ENCODE data around the gene MATR3. TPM values are rescaled to one million over a fixed set of nuclear protein-coding genes. Genes with fewer than 3 reads are reported as not detected.

Gene MATR3
- total RNA-seq, 6 experiments from 2014 or later: 43.5 to 73.8 (median 65.3) TPM

DNA sequence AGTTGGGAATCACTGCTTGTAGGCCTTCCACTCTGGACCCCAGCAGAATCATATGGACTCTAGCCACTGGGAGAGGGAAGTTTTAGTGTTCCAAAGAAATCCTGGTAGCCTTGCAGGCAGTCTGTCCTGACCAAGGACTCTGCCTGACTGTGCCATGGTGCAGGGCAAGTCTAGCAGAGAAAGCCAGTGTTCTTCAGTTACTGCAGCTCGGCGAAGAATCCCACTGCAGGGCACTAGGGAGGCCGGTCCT, 20.3 kb upstream of the MATR3 start:
- TF ChIP-seq, protein P1, sequence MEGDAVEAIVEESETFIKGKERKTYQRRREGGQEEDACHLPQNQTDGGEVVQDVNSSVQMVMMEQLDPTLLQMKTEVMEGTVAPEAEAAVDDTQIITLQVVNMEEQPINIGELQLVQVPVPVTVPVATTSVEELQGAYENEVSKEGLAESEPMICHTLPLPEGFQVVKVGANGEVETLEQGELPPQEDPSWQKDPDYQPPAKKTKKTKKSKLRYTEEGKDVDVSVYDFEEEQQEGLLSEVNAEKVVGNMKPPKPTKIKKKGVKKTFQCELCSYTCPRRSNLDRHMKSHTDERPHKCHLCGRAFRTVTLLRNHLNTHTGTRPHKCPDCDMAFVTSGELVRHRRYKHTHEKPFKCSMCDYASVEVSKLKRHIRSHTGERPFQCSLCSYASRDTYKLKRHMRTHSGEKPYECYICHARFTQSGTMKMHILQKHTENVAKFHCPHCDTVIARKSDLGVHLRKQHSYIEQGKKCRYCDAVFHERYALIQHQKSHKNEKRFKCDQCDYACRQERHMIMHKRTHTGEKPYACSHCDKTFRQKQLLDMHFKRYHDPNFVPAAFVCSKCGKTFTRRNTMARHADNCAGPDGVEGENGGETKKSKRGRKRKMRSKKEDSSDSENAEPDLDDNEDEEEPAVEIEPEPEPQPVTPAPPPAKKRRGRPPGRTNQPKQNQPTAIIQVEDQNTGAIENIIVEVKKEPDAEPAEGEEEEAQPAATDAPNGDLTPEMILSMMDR (IDR thresholded peaks at IDR 0.05): no peak
- no peak for TF ChIP-seq POLR2A (IDR thresholded peaks at IDR 0.05)
- no CpG with 5 or more reads among the region's 3 CpGs for WGBS (ENCODE audit: insufficient coverage, low coverage, low lambda C conversion rate, missing lambda C conversion rate)
- no peak for ATAC-seq

DNA sequence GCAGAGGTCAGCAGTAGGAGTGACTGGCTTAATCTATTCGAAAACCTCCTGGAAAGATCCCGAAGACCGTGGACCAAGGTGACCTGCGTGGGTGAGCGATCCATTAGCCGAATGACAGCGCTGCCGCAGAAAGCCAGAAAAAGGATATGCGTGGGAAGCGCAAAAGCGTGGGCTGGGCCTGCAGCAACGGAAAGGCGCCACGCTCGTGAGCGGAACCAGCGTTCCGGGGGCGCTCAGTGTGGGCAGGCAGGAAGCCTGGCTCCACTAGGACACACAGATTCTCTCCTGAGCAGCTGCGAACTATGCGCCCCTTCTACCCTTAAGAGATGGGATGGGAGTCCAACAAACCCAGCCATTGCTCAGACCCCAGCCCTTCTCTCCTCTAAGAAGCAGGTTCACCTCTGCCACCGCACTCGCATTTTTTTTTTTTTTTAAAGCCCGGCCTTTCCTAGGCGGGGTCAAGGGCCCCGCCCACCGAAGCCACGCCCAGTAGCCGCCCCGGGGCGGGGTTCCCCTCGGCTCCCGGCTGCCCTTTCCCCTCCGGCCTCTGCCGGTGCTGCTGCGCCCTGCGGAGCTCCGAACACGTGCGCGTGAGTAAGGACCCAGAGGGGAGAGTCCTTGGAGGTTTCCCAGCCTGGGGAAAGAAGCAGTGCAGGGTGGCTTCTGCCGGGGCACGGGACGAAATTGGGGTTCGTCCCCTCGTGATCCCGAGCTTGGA, 19.8 kb upstream of the MATR3 start:
- Histone ChIP-seq H3K9me3 (no peaks in the 10 kb centered on the region), H3K4me1 (peaks cover 0 to 28% (median 7%) of the 10 kb centered on the region in 4 donors), H3K27me3 (no peaks in the 10 kb centered on the region), H3K36me3 (peaks cover 0 to 5% (median 2%) of the 10 kb centered on the region in 4 donors), H3K4me3 (peak overlapping the region; percentile 55 to 61 (median 57)), H3K27ac (peak overlapping the region; percentile 76 to 87 (median 85))
- intact Hi-C loops (cut with DNase I): no loop called here
- ATAC-seq (peak; percentile 96 to 99 (median 98)), DNase-seq (peak; percentile 93 to 95 (median 94))
- TF ChIP-seq, protein P1 (IDR thresholded peaks at IDR 0.05): peak in 2 of 4 donors; percentile 28 to 33
- TF ChIP-seq POLR2A (IDR thresholded peaks at IDR 0.05): peak; percentile 58
- under 1% methylated on average over 17 of the region's 47 CpGs for WGBS (ENCODE audit: insufficient coverage, low coverage, low lambda C conversion rate, missing lambda C conversion rate)

More for the DNA sequence above, 20.3 kb upstream of the MATR3 start:
- Histone ChIP-seq H3K4me1 (peaks cover 0 to 28% (median 7%) of the 10 kb centered on the region in 4 donors), H3K9me3 (no peaks in the 10 kb centered on the region), H3K4me3 (peak overlapping the region; percentile 55 to 61 (median 57)), H3K27ac (peak overlapping the region; percentile 76 to 87 (median 85)), H3K36me3 (peaks cover 0 to under 1% (median under 1%) of the 10 kb centered on the region in 4 donors), H3K27me3 (no peaks in the 10 kb centered on the region)
- no peak for DNase-seq
- intact Hi-C loops (cut with DNase I): no loop called here

- no peaks in the 10 kb centered on the region for H3K27me3 ChIP-seq
- H3K36me3 ChIP-seq: peaks cover 0 to 18% (median 2%) of the 10 kb centered on the region in 4 donors
- no peak overlapping the region for H3K4me3 ChIP-seq
- H3K27ac ChIP-seq: no peak overlapping the region
- no peaks in the 10 kb centered on the region for H3K9me3 ChIP-seq
- no peak for ATAC-seq
- no peak for TF ChIP-seq POLR2A (IDR thresholded peaks at IDR 0.05)
- TF ChIP-seq, protein P1 (IDR thresholded peaks at IDR 0.05): no peak
- 62% methylated on average over 4 of the region's 4 CpGs for WGBS (ENCODE audit: insufficient coverage, low coverage, low lambda C conversion rate, missing lambda C conversion rate)
- H3K4me1 ChIP-seq: peaks cover 0 to 28% (median 7%) of the 10 kb centered on the region in 4 donors
- no peak for DNase-seq
- intact Hi-C loops (cut with DNase I): no loop called here
These were observed 18.0 kb upstream of the MATR3 start for GRCh38 chr5:139275536-139275935.

- Histone ChIP-seq H3K27ac (no peak overlapping the region), H3K27me3 (no peaks in the 10 kb centered on the region), H3K36me3 (peaks cover 0 to 18% (median 2%) of the 10 kb centered on the region in 4 donors), H3K4me3 (no peak overlapping the region), H3K4me1 (peaks cover 0 to 28% (median 7%) of the 10 kb centered on the region in 4 donors), H3K9me3 (no peaks in the 10 kb centered on the region)
- DNase-seq (no peak), ATAC-seq (no peak)
- intact Hi-C loops (cut with DNase I): no loop called here
- TF ChIP-seq, protein P1 (IDR thresholded peaks at IDR 0.05): no peak
- TF ChIP-seq POLR2A (IDR thresholded peaks at IDR 0.05): no peak
- 62% methylated on average over 3 of the region's 3 CpGs for WGBS (ENCODE audit: insufficient coverage, low coverage, low lambda C conversion rate, missing lambda C conversion rate)
These were observed 17.6 kb upstream of the MATR3 start for GRCh38 chr5:139275956-139276355.
